Hepatocyte (in vitro differentiated cells): ENCODE measurements around the gene NABP2. TPM values are rescaled to one million over a fixed set of nuclear protein-coding genes. Genes with fewer than 3 reads are reported as not detected.

Source experiments
- DNase-seq: peaks from one replicate; pipeline ENCODE4 v3.0.0-alpha.2; 2016; ENCODE audit warnings: low spot score
- H2AFZ ChIP-seq: fragments of 200-600 bp; sonication (generic); 2 replicates; pipeline ENCODE4 v1.6.0; 2016; ENCODE audit warnings: antibody characterized with exemption, mild to moderate bottlenecking
- H3K27ac ChIP-seq: fragments of 200-600 bp; sonication (generic); 2 replicates; pipeline ENCODE4 v1.5.1; 2016; ENCODE audit warnings: mild to moderate bottlenecking
- H3K27me3 ChIP-seq: fragments of 200-600 bp; sonication (generic); 2 replicates; pipeline ENCODE4 v1.6.1; 2016
- H3K36me3 ChIP-seq: fragments of 200-600 bp; sonication (generic); replicated peaks from 2 replicates; pipeline ENCODE4 v1.5.1; 2016; ENCODE audit warnings: low read depth; ENCODE audit not compliant: insufficient read depth
- H3K4me1 ChIP-seq: fragments of 200-600 bp; sonication (generic); 2 replicates; pipeline ENCODE4 v1.5.1; 2016; ENCODE audit warnings: mild to moderate bottlenecking, moderate library complexity; ENCODE audit not compliant: insufficient read depth
- H3K4me2 ChIP-seq: fragments of 200-600 bp; sonication (generic); 2 replicates; pipeline ENCODE4 v1.6.0; 2016
- H3K4me3 ChIP-seq: fragments of 200-600 bp; sonication (generic); 2 replicates; pipeline ENCODE4 v1.5.1; 2016; ENCODE audit warnings: mild to moderate bottlenecking
- H3K79me2 ChIP-seq: fragments of 200-600 bp; sonication (generic); 2 replicates; pipeline ENCODE4 v1.6.0; 2017; ENCODE audit warnings: mild to moderate bottlenecking
- H3K9me2 ChIP-seq: fragments of 200-600 bp; sonication (generic); replicated peaks from 2 replicates; pipeline ENCODE4 v1.6.0; 2017; ENCODE audit warnings: mild to moderate bottlenecking; ENCODE audit not compliant: insufficient read depth
- H3K9me3 ChIP-seq: fragments of 200-600 bp; sonication (generic); 2 replicates; pipeline ENCODE4 v1.5.1; 2016; ENCODE audit warnings: low read depth, mild to moderate bottlenecking
- H4K20me1 ChIP-seq: fragments of 200-600 bp; sonication (generic); 2 replicates; pipeline ENCODE4 v1.6.0; 2016; ENCODE audit warnings: mild to moderate bottlenecking; ENCODE audit not compliant: insufficient read depth, poor library complexity, severe bottlenecking
- EZH2 ChIP-seq: fragments of 200-600 bp; sonication (generic); IDR thresholded peaks from 2 replicates; pipeline ENCODE4 v1.6.1; 2016; ENCODE audit warnings: antibody characterized with exemption, mild to moderate bottlenecking, borderline replicate concordance
- EZH2phosphoT487 ChIP-seq: fragments of 200-600 bp; sonication (generic); IDR thresholded peaks from one replicate; pipeline ENCODE4 v1.6.1; 2018; ENCODE audit warnings: antibody characterized with exemption, mild to moderate bottlenecking, low read depth, moderate library complexity; ENCODE audit not compliant: unreplicated experiment, severe bottlenecking
- WGBS: methylation state at CpG from one replicate; pipeline ENCODE4 v1.1.6; 2016; ENCODE audit warnings: low lambda C conversion rate; ENCODE audit errors: missing lambda C conversion rate; 5-methylcytosine and 5-hydroxymethylcytosine counted together
- polyA plus RNA-seq: library from polyadenylated mRNA; unstranded; fragments of >200 nt; fragmentation: Nextera tagmentation; extraction: Ambion mirVana; gene quantifications from 2 replicates; pipeline ENCODE4 v1.2.1, GENCODE V29; 2016
- total RNA-seq: library from RNA; depleted of rRNA; stranded (reverse); fragments of >200 nt; gene quantifications from 2 replicates; pipeline ENCODE4 v1.2.3, GENCODE V29; 2014
- TF ChIP-seq, protein P1 (sequence below): fragments of 200-600 bp; sonication (generic); IDR thresholded peaks from 2 replicates; pipeline ENCODE4 v1.5.1; 2016; ENCODE audit warnings: antibody characterized with exemption, mild to moderate bottlenecking; ENCODE audit not compliant: poor library complexity

The NABP2 gene
- total and polyA plus RNA-seq, 2 experiments from 2014 or later: 12.4 to 21.9 TPM

GRCh38 chr12:56223571-56224101 lies 506 bp upstream of the NABP2 start:
- H3K9me2 ChIP-seq: no peaks in the 10 kb centered on the region
- H3K4me1 ChIP-seq: peaks cover 22% of the 10 kb centered on the region
- peak overlapping the region; percentile 69 for H2AFZ ChIP-seq
- peaks cover 25% of the 10 kb centered on the region for H3K79me2 ChIP-seq
- H3K27me3 ChIP-seq: no peaks in the 10 kb centered on the region
- H3K4me2 ChIP-seq: peak overlapping the region; percentile 70
- WGBS: 50% methylated on average over 15 of the region's 15 CpGs
- no peaks in the 10 kb centered on the region for H3K36me3 ChIP-seq
- TF ChIP-seq EZH2 (no peak), EZH2phosphoT487 (no peak)
- TF ChIP-seq, protein P1, sequence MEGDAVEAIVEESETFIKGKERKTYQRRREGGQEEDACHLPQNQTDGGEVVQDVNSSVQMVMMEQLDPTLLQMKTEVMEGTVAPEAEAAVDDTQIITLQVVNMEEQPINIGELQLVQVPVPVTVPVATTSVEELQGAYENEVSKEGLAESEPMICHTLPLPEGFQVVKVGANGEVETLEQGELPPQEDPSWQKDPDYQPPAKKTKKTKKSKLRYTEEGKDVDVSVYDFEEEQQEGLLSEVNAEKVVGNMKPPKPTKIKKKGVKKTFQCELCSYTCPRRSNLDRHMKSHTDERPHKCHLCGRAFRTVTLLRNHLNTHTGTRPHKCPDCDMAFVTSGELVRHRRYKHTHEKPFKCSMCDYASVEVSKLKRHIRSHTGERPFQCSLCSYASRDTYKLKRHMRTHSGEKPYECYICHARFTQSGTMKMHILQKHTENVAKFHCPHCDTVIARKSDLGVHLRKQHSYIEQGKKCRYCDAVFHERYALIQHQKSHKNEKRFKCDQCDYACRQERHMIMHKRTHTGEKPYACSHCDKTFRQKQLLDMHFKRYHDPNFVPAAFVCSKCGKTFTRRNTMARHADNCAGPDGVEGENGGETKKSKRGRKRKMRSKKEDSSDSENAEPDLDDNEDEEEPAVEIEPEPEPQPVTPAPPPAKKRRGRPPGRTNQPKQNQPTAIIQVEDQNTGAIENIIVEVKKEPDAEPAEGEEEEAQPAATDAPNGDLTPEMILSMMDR: no peak
- peak overlapping the region; percentile 96 for H3K27ac ChIP-seq
- H4K20me1 ChIP-seq: no peaks in the 10 kb centered on the region
- no peaks in the 10 kb centered on the region for H3K9me3 ChIP-seq
- no peak overlapping the region for H3K4me3 ChIP-seq
- no peak for DNase-seq

DNA sequence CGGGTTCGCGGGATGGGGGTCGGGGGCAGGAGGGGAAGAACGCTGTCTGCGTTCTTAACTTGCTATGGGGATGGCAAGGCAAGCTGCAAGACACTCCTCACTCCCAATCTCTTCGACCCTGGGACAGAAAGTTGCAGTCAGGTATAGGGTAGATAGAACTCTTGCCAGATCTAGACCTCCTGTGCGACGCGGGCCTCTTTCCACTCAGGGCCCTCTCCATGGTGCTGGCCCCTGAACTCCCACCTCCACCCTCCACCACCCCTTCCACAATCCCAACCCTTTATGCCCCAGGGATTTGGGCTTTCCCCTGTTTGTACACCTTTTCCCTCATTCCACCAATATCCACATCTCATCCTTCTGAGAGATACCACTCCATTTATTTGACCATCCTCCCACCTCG lies 812 bp downstream of the NABP2 start:
- Histone ChIP-seq H4K20me1 (no peaks in the 10 kb centered on the region), H3K4me3 (peak overlapping the region; percentile 64), H3K9me2 (no peaks in the 10 kb centered on the region), H3K4me2 (peak overlapping the region; percentile 81), H3K27me3 (no peaks in the 10 kb centered on the region), H3K36me3 (no peaks in the 10 kb centered on the region), H3K79me2 (peaks cover 12% of the 10 kb centered on the region), H3K4me1 (peaks cover 19% of the 10 kb centered on the region), H3K9me3 (no peaks in the 10 kb centered on the region), H2AFZ (no peak overlapping the region), H3K27ac (no peak overlapping the region)
- 89% methylated on average over 11 of the region's 11 CpGs for WGBS
- TF ChIP-seq EZH2phosphoT487: no peak
- no peak for TF ChIP-seq EZH2
- TF ChIP-seq, protein P1: no peak
- DNase-seq: no peak

- Histone ChIP-seq H4K20me1 (no peaks in the 10 kb centered on the region), H2AFZ (no peak overlapping the region), H3K4me3 (no peak overlapping the region), H3K27ac (peak overlapping the region; percentile 98), H3K9me2 (no peaks in the 10 kb centered on the region), H3K4me1 (peaks cover 10% of the 10 kb centered on the region), H3K4me2 (no peak overlapping the region), H3K36me3 (no peaks in the 10 kb centered on the region), H3K79me2 (peaks cover 23% of the 10 kb centered on the region), H3K27me3 (no peaks in the 10 kb centered on the region), H3K9me3 (no peaks in the 10 kb centered on the region)
- WGBS: 90% methylated on average over 7 of the region's 7 CpGs
- TF ChIP-seq EZH2phosphoT487 (no peak), EZH2 (no peak)
- TF ChIP-seq, protein P1: no peak
- DNase-seq: no peak
These were observed 4.9 kb downstream of the NABP2 start for GRCh38 chr12:56229082-56229481.
